Spinal cord (tissue), 10 donors: ENCODE data around the gene DSG2. TPM values are rescaled to one million over a fixed set of nuclear protein-coding genes. Genes with fewer than 3 reads are reported as not detected.

Experiments
- DNase-seq, 6 donors: peaks; one replicate each; pipeline versions ENCODE4 v3.0.0 to v3.0.0-alpha.2; 2013 to 2015; ENCODE audit warnings: low spot score in 6 of 6, low read depth in 4 of 6
- H3K27ac ChIP-seq: one replicate; pipeline ENCODE4 v1.5.1; 2013; ENCODE audit warnings: low read depth, low read length, control low read depth
- H3K27me3 ChIP-seq: one replicate; pipeline ENCODE4 v1.6.1; 2013; ENCODE audit warnings: low read length; ENCODE audit not compliant: control insufficient read depth, insufficient read depth
- H3K36me3 ChIP-seq: one replicate; pipeline ENCODE4 v1.6.1; 2013; ENCODE audit warnings: low read length; ENCODE audit not compliant: control insufficient read depth, insufficient read depth
- H3K4me1 ChIP-seq: one replicate; pipeline ENCODE4 v1.6.1; 2013; ENCODE audit warnings: low read length; ENCODE audit not compliant: control insufficient read depth, insufficient read depth
- H3K4me3 ChIP-seq: one replicate; pipeline ENCODE4 v1.5.1; 2013; ENCODE audit warnings: low read depth, low read length, control low read depth
- H3K9me3 ChIP-seq: one replicate; pipeline ENCODE4 v1.6.1; 2013; ENCODE audit warnings: low read length; ENCODE audit not compliant: control insufficient read depth, insufficient read depth
- WGBS: methylation state at CpG from one replicate; pipeline ENCODE4 v1.1.5; 2013; ENCODE audit warnings: missing lambda C conversion rate; ENCODE audit not compliant: insufficient coverage; 5-methylcytosine and 5-hydroxymethylcytosine counted together
- polyA plus RNA-seq, 2 donors: library from polyadenylated mRNA; unstranded; fragments of 120-200 nt; gene quantifications; one replicate each; pipeline ENCODE4 v1.2.1, GENCODE V29; 2013; ENCODE audit not compliant: insufficient read length in 2 of 2
- total RNA-seq, 2 donors: library from RNA; depleted of rRNA in 1 of 2; stranded (reverse); fragments of 120-200 nt in 1 of 2; fragments of >200 nt in 1 of 2; gene quantifications; one replicate each; pipeline versions ENCODE4 v1.2.3 to v1.2.4, GENCODE V29; 2013 to 2014
- donor health status: healthy.

Gene DSG2
- total and polyA plus RNA-seq, 4 donors: 1.3 to 34.2 (median 9.3) TPM

DNA sequence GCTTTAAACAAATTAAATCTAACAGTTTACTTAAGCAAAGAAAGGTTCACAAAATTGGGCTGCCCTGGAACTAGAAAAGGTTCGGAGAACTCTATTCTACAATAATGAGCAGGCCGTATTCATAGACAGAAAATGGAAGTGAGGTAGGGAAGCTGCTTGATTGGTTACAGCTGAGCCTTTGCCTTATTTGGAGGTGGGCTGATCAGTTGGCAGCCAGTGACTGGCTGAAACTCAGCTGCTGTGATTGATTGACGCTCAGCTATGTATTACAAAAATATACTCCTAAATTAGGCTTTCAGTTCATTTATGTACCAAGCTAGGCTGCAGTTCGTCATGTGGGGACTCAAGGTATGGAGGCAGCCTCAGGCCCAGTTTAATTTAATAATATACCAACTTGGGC lies 51.4 kb downstream of the DSG2 start:
- no peak overlapping the region for H3K27ac ChIP-seq
- H3K27me3 ChIP-seq: no peaks in the 10 kb centered on the region
- DNase-seq: no peak
- H3K9me3 ChIP-seq: no peaks in the 10 kb centered on the region
- no peak overlapping the region for H3K4me3 ChIP-seq
- no peaks in the 10 kb centered on the region for H3K4me1 ChIP-seq
- WGBS: no CpG with 5 or more reads among the region's 4 CpGs
- H3K36me3 ChIP-seq: no peaks in the 10 kb centered on the region

GRCh38 chr18:31551883-31552282 lies 53.9 kb downstream of the DSG2 start:
- Histone ChIP-seq H3K36me3 (no peaks in the 10 kb centered on the region), H3K27me3 (no peaks in the 10 kb centered on the region)
- WGBS: 100% methylated on average over 2 of the region's 3 CpGs

GRCh38 chr18:31553800-31554199 lies 55.8 kb downstream of the DSG2 start:
- H3K36me3 ChIP-seq: no peaks in the 10 kb centered on the region
- no peak overlapping the region for H3K4me3 ChIP-seq
- no peaks in the 10 kb centered on the region for H3K27me3 ChIP-seq
- H3K4me1 ChIP-seq: no peaks in the 10 kb centered on the region
- no peak overlapping the region for H3K27ac ChIP-seq
- DNase-seq: no peak
- H3K9me3 ChIP-seq: no peaks in the 10 kb centered on the region
- 56% methylated on average over 4 of the region's 6 CpGs for WGBS

More at GRCh38 chr18:31551883-31552282, 53.9 kb downstream of the DSG2 start:
- H3K9me3 ChIP-seq: no peaks in the 10 kb centered on the region
- no peak overlapping the region for H3K4me3 ChIP-seq
- no peak overlapping the region for H3K27ac ChIP-seq
- H3K4me1 ChIP-seq: no peaks in the 10 kb centered on the region
- no peak for DNase-seq

DNA sequence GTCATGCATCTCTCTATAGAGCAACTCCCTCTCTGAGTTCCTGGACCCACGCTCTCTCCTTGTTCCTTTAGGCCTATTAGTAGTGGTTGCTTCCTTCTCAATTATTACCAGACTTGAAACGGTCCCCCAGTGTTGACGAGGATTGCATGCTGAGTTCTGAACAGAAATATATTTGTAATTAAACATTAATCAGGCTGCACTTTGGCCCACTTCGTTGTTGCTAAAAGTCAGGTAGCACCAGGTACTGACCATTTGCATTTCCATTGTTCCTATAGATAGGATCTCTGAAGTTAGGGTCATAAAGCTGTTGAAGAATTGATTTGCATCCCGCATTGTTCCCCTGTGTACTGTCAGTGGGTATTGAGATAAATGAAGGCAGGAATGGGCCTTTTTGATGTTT lies 56.8 kb downstream of the DSG2 start:
- Histone ChIP-seq H3K4me1 (no peaks in the 10 kb centered on the region), H3K9me3 (no peaks in the 10 kb centered on the region), H3K36me3 (no peaks in the 10 kb centered on the region), H3K27me3 (no peaks in the 10 kb centered on the region), H3K27ac (no peak overlapping the region), H3K4me3 (no peak overlapping the region)
- no peak for DNase-seq
- WGBS: no CpG with 5 or more reads among the region's 5 CpGs

DNA sequence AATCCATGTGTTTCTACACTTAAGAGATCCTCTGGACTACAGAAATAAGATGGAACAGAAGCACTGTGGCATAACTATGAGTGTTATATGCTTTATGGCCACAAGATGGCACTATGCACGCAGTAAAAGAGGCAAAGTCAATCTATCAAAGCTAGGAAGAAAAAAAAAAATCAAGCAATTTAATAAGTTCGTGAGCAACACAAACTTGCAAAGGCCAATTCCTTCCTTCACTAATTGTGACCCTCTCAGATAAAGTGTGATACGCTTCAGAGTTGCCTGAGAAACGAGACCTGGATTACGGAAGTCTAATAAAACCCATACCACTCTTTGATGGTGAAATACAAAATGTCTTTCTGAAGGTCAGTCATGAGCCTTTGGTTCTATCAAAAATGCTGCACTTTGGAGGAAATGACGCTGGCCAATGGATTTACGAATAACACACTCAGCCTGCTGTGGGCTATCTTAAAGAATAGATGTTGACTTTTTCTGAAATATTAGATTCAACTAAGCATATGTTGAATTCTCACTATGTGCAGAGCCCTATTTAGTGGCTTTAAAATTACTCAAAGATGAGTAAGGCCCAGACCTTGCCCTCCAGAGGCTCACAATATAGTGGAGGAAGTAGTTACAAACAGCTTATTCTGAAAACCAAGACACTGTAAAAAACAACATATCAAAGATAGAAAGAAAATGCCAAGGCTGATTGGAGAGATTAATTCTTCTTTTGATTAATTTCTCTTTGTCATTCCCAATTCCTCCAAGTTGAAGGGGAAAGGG lies 58.2 kb downstream of the DSG2 start:
- no peak overlapping the region for H3K4me3 ChIP-seq
- no peaks in the 10 kb centered on the region for H3K9me3 ChIP-seq
- no peak overlapping the region for H3K27ac ChIP-seq
- WGBS: 0% methylated on average over 1 of the region's 7 CpGs
- H3K36me3 ChIP-seq: no peaks in the 10 kb centered on the region
- peak; percentile 53 to 95 (median 70) for DNase-seq
- no peaks in the 10 kb centered on the region for H3K27me3 ChIP-seq
- H3K4me1 ChIP-seq: no peaks in the 10 kb centered on the region

- no CpG with 5 or more reads among the region's 3 CpGs for WGBS
- H3K4me1 ChIP-seq: no peaks in the 10 kb centered on the region
- no peaks in the 10 kb centered on the region for H3K27me3 ChIP-seq
- no peaks in the 10 kb centered on the region for H3K9me3 ChIP-seq
- DNase-seq: no peak
- H3K36me3 ChIP-seq: no peaks in the 10 kb centered on the region
- no peak overlapping the region for H3K4me3 ChIP-seq
- H3K27ac ChIP-seq: no peak overlapping the region
These were observed 59.5 kb downstream of the DSG2 start for GRCh38 chr18:31557446-31557845.

- WGBS: 88% methylated on average over 9 of the region's 9 CpGs
- Histone ChIP-seq H3K27ac (no peak overlapping the region), H3K4me3 (no peak overlapping the region), H3K9me3 (no peaks in the 10 kb centered on the region), H3K36me3 (no peaks in the 10 kb centered on the region), H3K27me3 (no peaks in the 10 kb centered on the region), H3K4me1 (no peaks in the 10 kb centered on the region)
- no peak for DNase-seq
These were observed 60.6 kb downstream of the DSG2 start for GRCh38 chr18:31558567-31558966.

GRCh38 chr18:31562726-31563125 lies 64.7 kb downstream of the DSG2 start:
- Histone ChIP-seq H3K4me1 (no peaks in the 10 kb centered on the region), H3K9me3 (no peaks in the 10 kb centered on the region), H3K27ac (no peak overlapping the region), H3K27me3 (no peaks in the 10 kb centered on the region), H3K4me3 (no peak overlapping the region), H3K36me3 (no peaks in the 10 kb centered on the region)
- 43% methylated on average over 1 of the region's 4 CpGs for WGBS
- DNase-seq: no peak

DNA sequence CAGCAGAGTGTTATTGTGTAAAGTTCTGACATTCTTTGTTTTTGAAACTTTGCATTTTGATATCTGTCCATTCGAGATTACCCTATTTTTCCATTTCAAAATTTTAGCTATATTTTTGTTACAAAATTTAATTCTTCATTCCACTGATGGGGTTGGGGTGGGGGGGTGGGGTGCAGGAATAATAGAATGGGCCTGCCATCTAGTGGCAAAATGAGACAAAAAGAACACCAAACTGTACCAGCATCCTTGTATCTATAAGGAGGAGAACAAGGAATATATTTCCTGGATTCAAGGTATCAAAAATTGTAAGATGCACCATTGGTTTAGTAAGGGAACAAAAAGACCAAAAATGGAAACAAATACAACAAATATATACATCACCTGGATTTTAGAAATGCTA lies 65.8 kb downstream of the DSG2 start:
- H3K27ac ChIP-seq: no peak overlapping the region
- no peak for DNase-seq
- H3K9me3 ChIP-seq: no peaks in the 10 kb centered on the region
- no peak overlapping the region for H3K4me3 ChIP-seq
- H3K4me1 ChIP-seq: no peaks in the 10 kb centered on the region
- H3K36me3 ChIP-seq: no peaks in the 10 kb centered on the region
- WGBS: no CpG with 5 or more reads among the region's 1 CpG
- no peaks in the 10 kb centered on the region for H3K27me3 ChIP-seq

GRCh38 chr18:31565345-31565744 lies 67.4 kb downstream of the DSG2 start:
- H3K36me3 ChIP-seq: no peaks in the 10 kb centered on the region
- H3K4me1 ChIP-seq: no peaks in the 10 kb centered on the region
- H3K4me3 ChIP-seq: no peak overlapping the region
- no peak overlapping the region for H3K27ac ChIP-seq
- no peaks in the 10 kb centered on the region for H3K9me3 ChIP-seq
- no peaks in the 10 kb centered on the region for H3K27me3 ChIP-seq
- 80% methylated on average over 2 of the region's 2 CpGs for WGBS
- no peak for DNase-seq
